PC-9 (cell line): ENCODE data around the gene ADAM19. TPM values are rescaled to one million over a fixed set of nuclear protein-coding genes. Genes with fewer than 3 reads are reported as not detected.

Experiments
- BruUV-seq: library from RNA; stranded (reverse); fragments of 400-500 nt; replicated peaks from 2 replicates; lab custom pipeline; 2021; lab: Mats Ljungman, UMichigan
- CTCF ChIA-PET: fragments of 300-600 bp; sonication (Branson Sonifier 250); formaldehyde crosslinking; loops from one replicate; lab custom pipeline; 2022; ENCODE audit warnings: antibody characterized with exemption; lab: Charles Lee
- POLR2A ChIA-PET: fragments of 300-600 bp; sonication (Branson Sonifier 250); formaldehyde crosslinking; loops from one replicate; lab custom pipeline; 2022; ENCODE audit warnings: antibody characterized with exemption; ENCODE audit not compliant: unreplicated experiment; lab: Charles Lee
- DNase-seq, 2 experiments: peaks; one replicate each; pipeline versions ENCODE4 v3.0.0 to v3.0.0-alpha.2; 2015 to 2022; ENCODE audit warnings: mixed read lengths in 1 of 2
- H2AFZ ChIP-seq: fragments of 200-600 bp; sonication (generic); 2 replicates; pipeline ENCODE4 v1.8.1; 2017; ENCODE audit warnings: antibody characterized with exemption
- H3F3A ChIP-seq: fragments of 200-600 bp; sonication (generic); 2 replicates; pipeline ENCODE4 v1.8.1; 2017; ENCODE audit warnings: antibody characterized with exemption, mild to moderate bottlenecking, low read depth; ENCODE audit not compliant: insufficient read depth
- H3K27ac ChIP-seq: fragments of 200-600 bp; sonication (generic); 2 replicates; pipeline ENCODE4 v1.6.1; 2016; ENCODE audit warnings: mixed run types
- H3K27me3 ChIP-seq: fragments of 200-600 bp; sonication (generic); 2 replicates; pipeline ENCODE4 v1.6.1; 2016; ENCODE audit warnings: low read depth, mixed run types; ENCODE audit not compliant: insufficient read depth
- H3K36me3 ChIP-seq: fragments of 200-600 bp; sonication (generic); 2 replicates; pipeline ENCODE4 v1.6.1; 2016; ENCODE audit warnings: low read depth, mixed run types
- H3K4me1 ChIP-seq: fragments of 200-600 bp; sonication (generic); replicated peaks from 2 replicates; pipeline ENCODE4 v1.6.1; 2016; ENCODE audit warnings: mixed run types; ENCODE audit not compliant: insufficient read depth
- H3K4me2 ChIP-seq: fragments of 200-600 bp; sonication (generic); 2 replicates; pipeline ENCODE4 v1.6.1; 2017; ENCODE audit warnings: mixed run types
- H3K4me3 ChIP-seq: fragments of 200-600 bp; sonication (generic); 2 replicates; pipeline ENCODE4 v1.6.1; 2016; ENCODE audit warnings: mixed run types
- H3K79me2 ChIP-seq: fragments of 200-600 bp; sonication (generic); 2 replicates; pipeline ENCODE4 v1.6.1; 2017; ENCODE audit warnings: low read depth, mixed run types
- H3K9me2 ChIP-seq: fragments of 200-600 bp; sonication (generic); 2 replicates; pipeline ENCODE4 v1.8.1; 2017; ENCODE audit warnings: mild to moderate bottlenecking; ENCODE audit not compliant: insufficient read depth
- H3K9me3 ChIP-seq: fragments of 200-600 bp; sonication (generic); 2 replicates; pipeline ENCODE4 v1.8.1; 2016; ENCODE audit warnings: low read depth; ENCODE audit not compliant: insufficient read depth
- H4K20me1 ChIP-seq: fragments of 200-600 bp; sonication (generic); 2 replicates; pipeline ENCODE4 v1.8.1; 2017; ENCODE audit not compliant: insufficient read depth
- EZH2 ChIP-seq: fragments of 200-600 bp; sonication (generic); IDR thresholded peaks from 2 replicates; pipeline ENCODE4 v1.8.0; 2017; ENCODE audit warnings: antibody characterized with exemption, low read depth
- intact Hi-C: fragments of 100-400 bp; cut with micrococcal nuclease; formaldehyde crosslinking; loops from one replicate; pipeline ENCODE4 v1.10.0; 2022; ENCODE audit not compliant: unreplicated experiment
- total RNA-seq: library from RNA; stranded (reverse); gene quantifications from 2 replicates; pipeline ENCODE4 v1.2.3, GENCODE V29; 2021
- TF ChIP-seq, protein P1 (sequence below): fragments of 200-600 bp; sonication (generic); conservative IDR thresholded peaks from 2 replicates; pipeline ENCODE4 v1.6.1; 2017; ENCODE audit warnings: mixed run types, antibody characterized with exemption, mild to moderate bottlenecking, moderate library complexity

Gene ADAM19
- total RNA-seq, 1 experiment from 2014 or later: 7.6 TPM

DNA sequence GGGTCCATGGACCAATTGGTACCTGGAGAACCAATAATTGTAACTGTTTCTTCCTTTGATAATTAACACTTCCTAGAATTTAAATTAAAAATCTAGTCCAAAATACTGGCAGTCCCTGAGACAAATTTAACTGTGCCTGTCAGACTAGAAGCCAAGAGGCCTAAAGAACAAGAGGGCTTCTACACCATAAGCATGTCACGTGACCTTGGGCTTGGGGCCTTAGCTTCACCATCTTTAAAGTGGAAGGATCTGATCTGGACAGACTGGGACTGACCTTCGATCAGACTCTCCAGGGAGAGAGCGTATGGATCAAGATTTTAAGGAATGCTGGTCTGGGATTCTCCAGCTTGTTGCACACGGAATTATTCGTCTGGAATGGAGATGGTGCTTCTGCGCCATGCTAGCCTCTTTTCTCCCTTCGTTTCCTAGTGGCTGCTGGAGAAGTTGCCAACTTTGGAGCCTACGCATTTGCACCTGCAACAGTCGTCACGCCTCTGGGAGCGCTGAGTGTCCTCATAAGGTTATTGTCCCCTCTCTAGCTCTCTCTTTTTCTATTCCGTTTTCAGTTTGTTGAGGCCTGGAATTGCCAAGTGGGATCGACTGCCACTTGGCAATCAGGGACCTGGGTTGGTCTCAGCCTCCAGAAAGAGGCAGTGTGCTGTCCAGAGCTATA is 107.1 kb downstream of the ADAM19 start:
- CTCF ChIA-PET: no interaction called here
- Histone ChIP-seq H3K4me3 (no peak overlapping the region), H3K4me2 (no peak overlapping the region), H3K27ac (no peak overlapping the region), H3K9me2 (no peaks in the 10 kb centered on the region), H3K79me2 (no peaks in the 10 kb centered on the region), H3K4me1 (peaks cover 17% of the 10 kb centered on the region), H3K27me3 (no peaks in the 10 kb centered on the region), H3K9me3 (no peaks in the 10 kb centered on the region), H3K36me3 (no peaks in the 10 kb centered on the region), H4K20me1 (no peaks in the 10 kb centered on the region), H2AFZ (no peak overlapping the region), H3F3A (peaks cover 4% of the 10 kb centered on the region; the same call in 1 of the 2 replicates)
- no peak for DNase-seq
- TF ChIP-seq EZH2: no peak
- TF ChIP-seq, protein P1, sequence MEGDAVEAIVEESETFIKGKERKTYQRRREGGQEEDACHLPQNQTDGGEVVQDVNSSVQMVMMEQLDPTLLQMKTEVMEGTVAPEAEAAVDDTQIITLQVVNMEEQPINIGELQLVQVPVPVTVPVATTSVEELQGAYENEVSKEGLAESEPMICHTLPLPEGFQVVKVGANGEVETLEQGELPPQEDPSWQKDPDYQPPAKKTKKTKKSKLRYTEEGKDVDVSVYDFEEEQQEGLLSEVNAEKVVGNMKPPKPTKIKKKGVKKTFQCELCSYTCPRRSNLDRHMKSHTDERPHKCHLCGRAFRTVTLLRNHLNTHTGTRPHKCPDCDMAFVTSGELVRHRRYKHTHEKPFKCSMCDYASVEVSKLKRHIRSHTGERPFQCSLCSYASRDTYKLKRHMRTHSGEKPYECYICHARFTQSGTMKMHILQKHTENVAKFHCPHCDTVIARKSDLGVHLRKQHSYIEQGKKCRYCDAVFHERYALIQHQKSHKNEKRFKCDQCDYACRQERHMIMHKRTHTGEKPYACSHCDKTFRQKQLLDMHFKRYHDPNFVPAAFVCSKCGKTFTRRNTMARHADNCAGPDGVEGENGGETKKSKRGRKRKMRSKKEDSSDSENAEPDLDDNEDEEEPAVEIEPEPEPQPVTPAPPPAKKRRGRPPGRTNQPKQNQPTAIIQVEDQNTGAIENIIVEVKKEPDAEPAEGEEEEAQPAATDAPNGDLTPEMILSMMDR: no peak
- POLR2A ChIA-PET: no interaction called here
- intact Hi-C loops: no loop called here
- BruUV-seq: no TSS peak

DNA sequence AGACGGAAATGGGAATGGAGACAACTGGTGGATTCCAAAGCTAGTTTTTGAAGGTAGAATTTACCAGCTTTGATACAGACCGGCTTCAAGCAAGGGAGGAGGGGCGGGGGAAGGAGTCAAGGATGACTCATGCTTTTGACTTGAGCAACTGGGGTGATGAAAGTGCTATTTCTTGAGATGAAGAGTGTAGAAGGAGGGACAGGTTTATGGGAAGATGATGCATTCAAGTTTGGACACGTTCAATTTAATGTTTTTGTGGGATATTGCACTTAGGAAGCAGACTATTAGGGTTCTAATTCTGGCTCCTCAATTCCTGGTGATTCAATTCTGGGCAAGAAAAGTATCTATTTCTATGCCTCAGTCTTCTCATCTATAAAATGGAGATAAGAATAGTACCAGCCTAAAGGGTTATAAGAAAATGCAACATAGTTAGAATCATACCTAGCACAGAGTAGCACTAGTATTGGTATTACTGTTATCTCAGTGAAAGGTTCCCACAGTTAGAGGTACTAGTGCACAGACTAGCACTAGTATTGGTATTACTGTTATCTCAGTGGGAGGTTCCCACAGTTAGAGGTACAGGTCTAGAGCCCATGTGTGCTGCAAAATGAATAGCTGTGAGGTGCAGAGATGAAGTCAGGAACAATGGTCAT is 110.9 kb downstream of the ADAM19 start:
- no TSS peak for BruUV-seq
- Histone ChIP-seq H3F3A (peaks cover 4% of the 10 kb centered on the region; the same call in 1 of the 2 replicates), H3K9me3 (no peaks in the 10 kb centered on the region), H2AFZ (no peak overlapping the region), H3K27me3 (no peaks in the 10 kb centered on the region), H3K4me2 (peak overlapping the region; percentile 53), H3K79me2 (no peaks in the 10 kb centered on the region), H3K27ac (0 out of 2 replicates have a peak overlapping the region, but pooled peaks have one; percentile 13), H3K4me1 (peaks cover 17% of the 10 kb centered on the region), H3K9me2 (no peaks in the 10 kb centered on the region), H3K36me3 (no peaks in the 10 kb centered on the region), H4K20me1 (no peaks in the 10 kb centered on the region), H3K4me3 (no peak overlapping the region)
- CTCF ChIA-PET: interaction anchor here (0.6 kb wide), 2 partner anchors 42 to 191 kb away, joined by 3 to 4 read pairs; no protein-coding TSS in a partner anchor
- no peak for TF ChIP-seq EZH2
- TF ChIP-seq, protein P1: no peak
- intact Hi-C loops: loop anchor here (5.0 kb wide), 1 partner anchor 72 kb away; no protein-coding TSS in a partner anchor
- DNase-seq: peak; percentile 59 to 81
- POLR2A ChIA-PET: no interaction called here

DNA sequence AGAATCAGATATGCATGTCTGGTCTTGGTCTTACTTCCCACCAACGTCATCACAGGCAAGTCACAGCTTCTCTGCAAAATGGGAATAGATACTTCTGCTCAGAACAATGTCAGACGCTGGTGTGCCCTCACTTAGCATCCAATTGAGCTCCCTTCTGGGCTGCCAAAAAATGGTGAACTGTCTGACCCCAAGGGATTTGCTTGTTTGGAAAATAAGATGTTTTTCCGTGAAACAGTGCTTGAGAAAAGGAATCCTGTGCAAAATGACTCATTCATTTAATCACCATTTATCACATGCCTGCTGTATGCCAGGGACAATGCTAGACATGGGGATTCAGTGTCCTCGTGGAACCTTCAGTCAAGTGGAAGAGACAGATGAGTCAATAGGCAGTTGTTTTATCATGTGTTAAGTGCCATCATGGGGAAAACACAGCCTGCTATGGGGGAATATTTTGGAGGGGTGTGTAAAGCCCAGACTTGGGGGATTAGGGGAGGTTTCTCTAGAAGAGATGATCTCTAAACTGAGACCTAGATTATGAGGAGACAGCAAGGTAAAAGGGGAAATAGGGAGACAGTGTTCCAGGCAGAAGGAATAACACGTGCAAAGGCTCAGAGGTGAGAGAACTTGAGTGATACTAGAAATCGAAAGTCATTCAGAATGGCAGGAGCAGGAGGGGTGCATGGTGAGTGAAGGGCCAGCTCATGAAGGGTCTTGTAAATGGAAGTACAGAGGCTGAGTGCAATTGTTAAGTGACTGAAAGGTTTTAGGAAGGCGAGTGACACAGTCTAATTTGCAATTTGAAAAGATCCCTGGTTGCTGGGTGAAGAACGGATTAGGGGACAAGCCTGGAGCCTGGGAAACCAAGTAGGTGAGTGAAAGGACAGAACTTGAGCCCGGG is 111.7 kb downstream of the ADAM19 start:
- DNase-seq: no peak
- intact Hi-C loops: loop anchor here (5.0 kb wide), 1 partner anchor 72 kb away; no protein-coding TSS in a partner anchor
- H3K4me3 ChIP-seq: no peak overlapping the region
- no peaks in the 10 kb centered on the region for H4K20me1 ChIP-seq
- H2AFZ ChIP-seq: no peak overlapping the region
- no peaks in the 10 kb centered on the region for H3K27me3 ChIP-seq
- H3F3A ChIP-seq: peaks cover 4% of the 10 kb centered on the region; the same call in 1 of the 2 replicates
- H3K36me3 ChIP-seq: no peaks in the 10 kb centered on the region
- H3K9me3 ChIP-seq: no peaks in the 10 kb centered on the region
- H3K9me2 ChIP-seq: no peaks in the 10 kb centered on the region
- H3K27ac ChIP-seq: no peak overlapping the region
- H3K4me1 ChIP-seq: peaks cover 17% of the 10 kb centered on the region
- no peaks in the 10 kb centered on the region for H3K79me2 ChIP-seq
- BruUV-seq: no TSS peak
- TF ChIP-seq, protein P1: no peak
- no peak for TF ChIP-seq EZH2
- ChIA-PET CTCF (interaction anchor here (0.6 kb wide), 2 partner anchors 43 to 191 kb away, joined by 3 to 4 read pairs; no protein-coding TSS in a partner anchor), POLR2A (no interaction called here)
- H3K4me2 ChIP-seq: peak overlapping the region; percentile 53
